HepG2 (cell line): Measurements from ENCODE around the gene SOX13. TPM values are rescaled to one million over a fixed set of nuclear protein-coding genes. Genes with fewer than 3 reads are reported as not detected.

ENCODE experiments used
- ADNP ChIP-seq: sonication (generic); formaldehyde crosslinking; IDR thresholded peaks from 2 replicates; pipeline ENCODE4 v1.4.0; 2020; ENCODE audit warnings: missing genetic modification reagents
- AFF4 ChIP-seq: sonication (generic); formaldehyde crosslinking; IDR thresholded peaks from 2 replicates; pipeline ENCODE4 v1.4.0; 2020; ENCODE audit warnings: missing genetic modification reagents
- CBX1 ChIP-seq: IDR thresholded peaks from one replicate; pipeline ENCODE4 v1.6.1; 2016; ENCODE audit warnings: antibody characterized with exemption, low read depth
- HOMEZ ChIP-seq: IDR thresholded peaks from 2 replicates; pipeline ENCODE4 v1.6.1; 2016; ENCODE audit warnings: low read depth
- IKZF5 ChIP-seq: IDR thresholded peaks from 2 replicates; pipeline ENCODE4 v1.6.1; 2018; ENCODE audit warnings: missing genetic modification reagents, mild to moderate bottlenecking, missing compliant biosample characterization
- KDM2A ChIP-seq: sonication (generic); formaldehyde crosslinking; IDR thresholded peaks from 2 replicates; pipeline ENCODE4 v1.4.0; 2020; ENCODE audit warnings: low read depth, missing genetic modification reagents, borderline replicate concordance
- MTF2 ChIP-seq: sonication (generic); formaldehyde crosslinking; IDR thresholded peaks from 2 replicates; pipeline ENCODE4 v1.5.0; 2020; ENCODE audit warnings: missing genetic modification reagents, borderline replicate concordance
- NFKBIZ ChIP-seq: IDR thresholded peaks from 2 replicates; pipeline ENCODE4 v1.6.1; 2018; ENCODE audit warnings: missing genetic modification reagents, missing compliant biosample characterization
- RFX5 ChIP-seq: IDR thresholded peaks from 2 replicates; pipeline ENCODE4 v1.6.1; 2011; ENCODE audit warnings: low read depth, low read length, improper control_type of control experiment
- ZBTB4 ChIP-seq: sonication (generic); formaldehyde crosslinking; IDR thresholded peaks from 2 replicates; pipeline ENCODE4 v1.4.0; 2020; ENCODE audit warnings: missing genetic modification reagents, mild to moderate bottlenecking, borderline replicate concordance
- ZNF605 ChIP-seq: sonication (generic); formaldehyde crosslinking; IDR thresholded peaks from 2 replicates; pipeline ENCODE4 v1.8.0; 2022; ENCODE audit warnings: mild to moderate bottlenecking, missing genetic modification reagents
- ZNF747 ChIP-seq: sonication (generic); formaldehyde crosslinking; IDR thresholded peaks from 2 replicates; pipeline ENCODE4 v1.8.1; 2023; ENCODE audit warnings: missing genetic modification reagents, mild to moderate bottlenecking, borderline replicate concordance
- ZSCAN21 ChIP-seq: sonication (generic); formaldehyde crosslinking; IDR thresholded peaks from 2 replicates; pipeline ENCODE4 v1.8.0; 2022; ENCODE audit warnings: mild to moderate bottlenecking, missing genetic modification reagents, moderate library complexity, borderline replicate concordance
- polyA plus RNA-seq, 8 experiments: library from polyadenylated mRNA; depleted of rRNA in 3 of 8; stranded (reverse) in 7 of 8; unstranded in 1 of 8; fragments of >200 nt; fragmentation: Illumina TruSeq in 4 of 8; extraction: Trizol in 4 of 8; gene quantifications; 2 replicates each; pipeline versions ENCODE4 v1.2.1 to v1.2.3, GENCODE V29; 2011 to 2016; ENCODE audit warnings: low read depth in 4 of 8, missing spikeins in 1 of 8, mixed read lengths in 1 of 8; ENCODE audit not compliant: insufficient read depth in 1 of 8
- total RNA-seq, 5 experiments: library from RNA; depleted of rRNA; stranded (reverse); fragments of >200 nt; fragmentation: Illumina TruSeq; extraction: Trizol; gene quantifications; 2 replicates each; pipeline ENCODE4 v1.2.3, GENCODE V29; 2016; ENCODE audit warnings: low read depth in 1 of 5
- TF ChIP-seq, protein P1 (sequence below): sonication (generic); formaldehyde crosslinking; IDR thresholded peaks from 2 replicates; pipeline ENCODE4 v1.4.0; 2020; ENCODE audit warnings: missing genetic modification reagents

SOX13 gene
- total and polyA plus RNA-seq, 2 of the 13 experiments (the other 11 are each of a cell fraction or from before 2014, with no cell fraction given): 13.3 to 15.8 TPM

GRCh38 chr1:204162494-204163074 lies 89.7 kb downstream of the SOX13 start (continued):
- TF ChIP-seq, protein P1, sequence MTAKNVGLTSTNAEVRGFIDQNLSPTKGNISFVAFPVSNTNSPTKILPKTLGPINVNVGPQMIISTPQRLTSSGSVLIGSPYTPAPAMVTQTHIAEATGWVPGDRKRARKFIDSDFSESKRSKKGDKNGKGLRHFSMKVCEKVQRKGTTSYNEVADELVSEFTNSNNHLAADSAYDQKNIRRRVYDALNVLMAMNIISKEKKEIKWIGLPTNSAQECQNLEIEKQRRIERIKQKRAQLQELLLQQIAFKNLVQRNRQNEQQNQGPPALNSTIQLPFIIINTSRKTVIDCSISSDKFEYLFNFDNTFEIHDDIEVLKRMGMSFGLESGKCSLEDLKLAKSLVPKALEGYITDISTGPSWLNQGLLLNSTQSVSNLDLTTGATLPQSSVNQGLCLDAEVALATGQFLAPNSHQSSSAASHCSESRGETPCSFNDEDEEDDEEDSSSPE (CRISPR knock-in tag): no peak
- TF ChIP-seq ADNP (CRISPR knock-in tag): no peak
- TF ChIP-seq HOMEZ (CRISPR knock-in tag): no peak
- TF ChIP-seq MTF2 (CRISPR knock-in tag): no peak
- no peak for TF ChIP-seq CBX1
- TF ChIP-seq RFX5: no peak
- TF ChIP-seq ZNF605 (CRISPR knock-in tag): no peak
- no peak for TF ChIP-seq ZBTB4
- no peak for TF ChIP-seq ZSCAN21 (CRISPR knock-in tag)
- no peak for TF ChIP-seq AFF4 (CRISPR knock-in tag)
- peak; percentile 48; the same call in 1 of the 2 replicates for TF ChIP-seq IKZF5 (CRISPR knock-in tag)
- no peak for TF ChIP-seq NFKBIZ (CRISPR knock-in tag)
- no peak for TF ChIP-seq ZNF747 (CRISPR knock-in tag)
- peak; percentile 55; the same call in 1 of the 2 replicates for TF ChIP-seq KDM2A
